IPS-11a (cell line): ENCODE data around the gene TXN.
"Not testable (repeated sequence)": the region's sequence is repeated elsewhere in the genome, so short reads cannot be mapped to it uniquely, and the experiment has no call there.

Source experiments
- H3K4me3 ChIP-seq: one replicate; pipeline ENCODE4 v1.5.1; 2013; ENCODE audit warnings: low read depth, low read length, control low read depth

TXN gene

GRCh38 chr9:110257956-110258355 lies 1.6 kb upstream of the TXN start:
- no peak overlapping the region for H3K4me3 ChIP-seq

DNA sequence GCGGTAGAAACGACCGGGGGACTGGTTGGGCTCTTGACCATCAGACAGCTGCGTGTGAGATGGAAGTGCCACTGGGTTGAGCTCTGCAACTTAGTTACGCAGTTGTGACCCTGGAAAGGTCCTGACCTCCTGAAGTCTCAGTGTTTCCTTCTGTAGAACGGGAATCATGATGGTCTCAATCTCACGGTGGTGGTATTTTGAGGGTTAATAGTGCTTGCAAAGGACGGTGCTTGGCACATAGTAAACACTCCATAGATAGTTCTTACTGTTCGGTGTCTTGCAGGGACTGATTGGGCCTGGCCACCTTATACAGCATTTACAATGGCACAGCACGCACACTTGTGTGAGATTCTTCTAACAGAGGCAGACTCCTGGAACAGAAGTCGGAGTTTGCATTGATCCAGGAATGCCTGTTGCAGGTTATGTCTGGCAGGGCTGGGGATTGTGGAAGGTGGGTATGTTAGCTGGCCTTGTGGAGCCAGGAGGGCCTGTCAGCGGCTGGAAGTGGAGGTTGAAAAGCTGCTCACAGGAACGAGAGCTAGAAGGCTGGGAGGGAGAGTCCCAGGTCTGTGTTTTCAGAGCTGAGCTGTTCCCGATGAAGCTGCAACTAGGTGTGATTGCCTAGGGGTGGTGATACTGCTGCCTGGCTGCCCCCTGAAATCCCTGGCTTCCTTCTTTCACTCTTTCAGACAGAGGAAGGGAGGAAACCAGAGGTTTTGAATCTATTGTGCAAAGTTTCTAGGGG lies 962 bp upstream of the TXN start:
- H3K4me3 ChIP-seq: peak overlapping the region; percentile 89

DNA sequence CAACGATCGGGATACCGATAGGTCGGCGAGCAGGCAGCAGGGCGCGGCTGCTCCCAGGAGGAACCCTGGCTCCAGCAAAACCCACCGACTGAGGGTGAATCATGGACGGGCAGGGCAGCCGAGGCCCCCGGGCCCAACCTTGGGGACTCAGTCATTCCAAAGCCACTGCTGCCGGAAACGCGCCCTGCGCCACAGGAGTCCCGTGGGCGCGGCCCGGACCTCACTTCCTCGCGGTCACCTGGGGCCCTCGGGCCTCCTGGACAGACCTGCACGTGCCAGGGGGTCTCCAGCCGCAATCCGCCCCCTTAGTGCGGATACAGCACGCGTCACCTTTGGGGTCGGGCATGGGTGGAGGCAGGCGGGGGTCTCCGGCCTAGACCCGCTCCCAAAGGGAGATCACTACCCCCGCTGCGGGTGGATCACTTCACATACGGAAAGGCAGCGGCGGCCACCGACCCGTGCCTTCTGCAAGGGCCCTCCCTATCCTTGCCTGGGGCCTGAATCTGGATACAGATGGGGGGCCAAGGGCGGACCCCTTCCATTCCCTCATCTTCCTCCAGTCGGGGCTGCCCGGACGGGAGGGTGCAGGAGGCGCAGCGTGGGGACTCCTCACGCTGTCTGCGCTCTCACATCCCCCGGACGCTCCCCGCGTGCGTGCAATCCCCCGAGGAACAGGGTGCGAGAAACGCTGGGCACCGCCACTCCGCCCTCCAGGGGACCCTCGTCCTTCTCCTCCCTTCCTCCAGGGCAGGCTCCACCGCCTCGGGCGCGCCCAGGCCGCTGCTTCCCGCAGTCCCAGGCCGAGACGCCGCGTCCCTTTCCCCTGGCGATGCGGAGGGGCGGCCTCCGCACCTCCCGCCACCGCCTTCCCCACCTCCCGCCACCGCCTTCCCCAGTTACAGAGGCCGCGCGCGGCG lies 586 bp downstream of the TXN start:
- H3K4me3 ChIP-seq: peak overlapping the region; percentile 89

- peak overlapping the region; percentile 89 for H3K4me3 ChIP-seq
Measured at GRCh38 chr9:110255034-110255462, 1.3 kb downstream of the TXN start.

DNA sequence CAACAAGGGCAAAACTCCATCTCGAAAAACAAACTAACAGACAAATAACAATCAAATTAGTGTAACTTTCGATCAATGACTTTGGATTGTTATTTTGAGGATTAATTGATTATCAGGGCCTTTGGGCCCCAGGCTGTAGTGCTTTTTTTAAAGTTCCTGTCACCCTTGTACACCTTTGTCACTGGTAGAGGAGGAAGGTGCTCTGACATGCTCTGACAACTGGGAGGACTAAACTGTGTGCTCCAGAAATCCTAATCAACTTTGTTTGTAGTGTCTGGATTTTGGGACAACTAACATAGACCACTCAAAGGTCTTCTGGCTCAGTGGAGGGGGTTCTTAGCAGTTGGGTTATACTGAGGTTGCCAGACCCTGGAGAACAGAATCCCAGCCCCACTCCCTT lies 1.8 kb downstream of the TXN start:
- peak overlapping the region; percentile 89 for H3K4me3 ChIP-seq

DNA sequence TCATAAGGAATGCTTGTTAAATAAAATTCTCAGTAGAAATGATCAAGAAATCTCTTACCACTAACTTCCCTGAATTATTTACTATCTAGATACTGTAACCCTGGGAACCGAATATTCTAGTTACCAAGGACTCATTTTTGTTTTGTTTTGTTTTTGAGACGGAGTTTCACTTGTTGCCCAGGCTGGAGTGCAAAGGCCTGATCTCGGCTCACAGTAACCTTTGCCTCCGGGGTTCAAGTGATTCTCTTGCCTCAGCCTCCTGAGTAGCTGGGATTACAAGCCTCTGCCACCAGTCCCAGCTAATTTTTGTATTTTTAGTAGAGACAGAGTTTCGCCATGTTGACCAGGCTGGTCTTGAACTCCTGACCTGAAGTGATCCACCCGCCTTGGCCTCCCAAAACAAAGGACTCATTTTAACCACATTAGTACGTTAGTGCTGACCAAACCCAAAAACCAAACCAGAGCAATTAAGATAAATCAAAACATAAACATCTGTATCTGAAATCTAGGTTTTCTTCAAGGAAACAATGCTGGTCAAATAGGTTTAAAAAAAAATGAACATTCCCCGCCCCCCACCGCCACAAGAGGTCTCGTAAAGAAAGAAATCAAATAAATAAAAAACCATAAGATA lies 3.7 kb downstream of the TXN start:
- H3K4me3 ChIP-seq: no peak overlapping the region

GRCh38 chr9:110251770-110252169 lies 4.5 kb downstream of the TXN start:
- not testable (repeated sequence) for H3K4me3 ChIP-seq

DNA sequence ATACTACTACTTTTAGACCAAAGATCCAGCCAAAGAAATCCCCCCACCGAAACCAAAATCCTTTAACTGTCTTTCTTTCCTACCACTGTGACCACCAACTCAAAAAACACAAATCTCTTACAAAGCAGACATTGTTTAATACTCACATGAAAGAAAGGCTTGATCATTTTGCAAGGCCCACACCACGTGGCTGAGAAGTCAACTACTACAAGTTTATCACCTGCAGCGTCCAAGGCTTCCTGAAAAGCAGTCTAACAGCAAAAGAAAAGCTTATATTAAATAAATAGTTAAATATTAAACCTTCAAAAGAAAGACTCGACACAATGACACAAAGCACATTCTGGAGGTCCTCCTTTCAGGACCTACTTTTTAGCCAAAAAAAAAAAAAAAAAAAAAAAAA lies 5.1 kb downstream of the TXN start:
- no peak overlapping the region for H3K4me3 ChIP-seq

GRCh38 chr9:110249603-110250002 lies 6.7 kb downstream of the TXN start:
- H3K4me3 ChIP-seq: no peak overlapping the region

GRCh38 chr9:110248361-110248760 lies 7.9 kb downstream of the TXN start:
- H3K4me3 ChIP-seq: no peak overlapping the region

GRCh38 chr9:110246214-110246613 lies 10.1 kb downstream of the TXN start:
- H3K4me3 ChIP-seq: no peak overlapping the region

DNA sequence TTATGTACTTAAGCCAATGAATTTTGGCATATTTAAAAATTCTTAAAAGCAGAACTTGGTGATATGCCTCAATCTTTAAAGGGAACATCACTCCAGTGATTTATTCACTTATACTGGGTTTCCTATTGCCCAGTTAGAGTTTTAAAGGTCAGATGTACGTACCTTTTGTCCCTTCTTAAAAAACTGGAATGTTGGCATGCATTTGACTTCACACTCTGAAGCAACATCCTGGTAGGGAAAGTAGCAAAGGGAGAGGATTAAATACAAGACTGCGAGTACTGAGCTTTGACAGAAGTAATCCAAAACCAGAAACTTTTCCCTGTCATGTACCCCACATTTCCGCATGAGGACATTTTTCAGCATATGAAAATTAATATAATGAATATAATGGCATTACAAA lies 11.7 kb downstream of the TXN start:
- no peak overlapping the region for H3K4me3 ChIP-seq

GRCh38 chr9:110241858-110242321 lies 14.4 kb downstream of the TXN start:
- no peak overlapping the region for H3K4me3 ChIP-seq

- H3K4me3 ChIP-seq: no peak overlapping the region
Measured at GRCh38 chr9:110241260-110241857, 14.9 kb downstream of the TXN start.

DNA sequence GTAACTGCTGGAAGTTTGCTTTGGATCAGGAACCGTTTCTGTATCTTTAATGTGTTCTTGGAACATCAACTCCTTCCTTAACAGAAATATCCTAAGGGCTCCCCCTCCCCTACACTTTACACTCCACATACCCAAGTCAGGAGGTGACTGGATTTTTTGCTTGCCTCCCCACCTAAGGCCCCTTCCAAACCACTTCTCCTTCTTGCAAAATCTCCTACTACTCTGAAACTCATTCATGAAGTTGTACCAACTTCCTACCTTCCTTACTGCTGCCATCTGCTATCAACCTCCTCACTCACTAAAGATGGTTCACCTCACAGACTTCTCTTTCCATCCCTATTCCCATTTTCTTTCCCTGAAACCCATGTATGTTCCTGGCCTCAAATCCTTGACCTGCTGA lies 16.1 kb downstream of the TXN start:
- H3K4me3 ChIP-seq: no peak overlapping the region

DNA sequence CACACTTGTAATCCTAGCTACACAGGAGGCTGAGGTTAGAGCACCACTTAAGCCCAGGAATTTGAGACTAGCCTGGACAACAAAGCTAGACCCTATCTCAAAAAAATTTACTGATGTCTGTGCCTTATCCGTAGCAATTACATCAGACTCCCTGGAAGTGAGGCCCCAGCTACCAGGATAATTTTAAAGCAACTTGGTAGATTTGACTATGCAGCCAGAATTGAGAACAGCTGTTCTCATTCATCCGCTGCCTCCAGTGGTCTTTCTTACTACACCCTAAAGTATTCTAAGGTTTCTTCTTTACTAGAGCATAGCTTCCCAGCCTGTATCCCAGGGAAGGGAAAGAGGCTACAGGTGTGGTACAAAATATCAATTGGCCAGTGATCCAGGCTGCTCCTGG lies 28.0 kb downstream of the TXN start:
- no peak overlapping the region for H3K4me3 ChIP-seq

GRCh38 chr9:110224583-110224982 lies 31.7 kb downstream of the TXN start:
- no peak overlapping the region for H3K4me3 ChIP-seq

GRCh38 chr9:110220809-110221208 lies 35.5 kb downstream of the TXN start:
- H3K4me3 ChIP-seq: no peak overlapping the region

DNA sequence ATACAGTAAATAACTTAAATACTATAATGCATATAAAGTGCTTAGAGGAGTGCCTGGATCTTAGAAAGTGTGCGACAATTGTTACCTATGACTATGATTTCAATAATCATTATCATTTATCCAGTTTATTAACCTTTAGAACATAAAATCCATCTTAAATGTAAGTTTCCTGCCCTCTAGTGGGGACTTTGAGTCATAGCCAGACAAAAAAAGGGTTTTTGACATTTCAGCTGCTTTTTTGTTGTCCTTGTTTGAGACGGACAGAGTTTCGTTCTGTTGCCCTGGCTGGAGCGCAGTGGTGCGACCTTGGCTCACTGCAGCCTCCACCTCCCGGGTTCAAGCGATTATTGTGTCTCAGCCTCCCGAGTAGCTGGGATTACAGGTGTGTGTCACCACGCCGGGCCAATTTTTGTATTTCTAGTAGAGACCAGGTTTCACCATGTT lies 38.6 kb downstream of the TXN start:
- H3K4me3 ChIP-seq: no peak overlapping the region

DNA sequence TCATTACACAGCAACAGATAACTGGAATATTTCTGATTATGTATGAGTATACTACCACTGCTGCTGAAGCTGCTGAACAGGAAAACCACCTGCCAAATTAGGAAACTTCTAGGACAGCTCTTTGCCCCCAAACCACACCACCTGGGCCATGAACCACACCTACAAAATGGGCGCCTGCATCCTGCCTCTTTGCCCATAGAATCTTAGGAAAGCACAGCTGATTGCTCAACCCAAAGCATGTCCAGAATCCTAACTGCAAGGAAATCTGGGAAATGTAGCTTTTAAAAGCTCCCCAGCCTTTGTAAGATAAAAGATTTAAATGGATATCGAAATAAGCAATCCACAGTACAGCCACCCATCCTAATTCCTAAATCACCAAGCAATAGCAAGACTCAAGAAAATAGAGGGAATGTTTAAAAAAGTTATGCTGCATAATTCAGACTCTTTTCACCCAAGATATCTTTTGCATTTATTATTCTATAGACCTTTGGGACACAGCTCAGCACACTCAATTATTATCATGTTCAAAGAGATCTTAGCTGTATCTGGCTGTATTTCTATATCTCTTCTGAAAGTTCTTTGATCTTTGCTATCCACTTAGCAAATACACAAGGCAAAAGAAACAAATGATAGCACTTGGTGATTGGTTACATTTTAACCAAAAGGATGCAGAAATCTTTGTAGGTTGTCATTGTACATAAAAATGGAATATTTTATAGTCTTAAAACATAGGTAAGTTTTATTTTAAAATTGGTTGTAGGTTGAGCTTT lies 41.5 kb downstream of the TXN start:
- no peak overlapping the region for H3K4me3 ChIP-seq
